GM12878 (cell line): ENCODE results near the gene ETS1. TPM values are rescaled to one million over a fixed set of nuclear protein-coding genes. Genes with fewer than 3 reads are reported as not detected.
A peak's percentile ranks its signal among the peaks of the same experiment; 100 is the strongest.

Experiments
- ATAC-seq: fragments of 200-7000 bp; cut with Tn5 transposase; 3 replicates; pipeline ENCODE4 v1.9.1; 2020; ENCODE audit warnings: mild to moderate bottlenecking, moderate library complexity
- BruUV-seq: library from RNA; stranded (reverse); fragments of 400-500 nt; replicated peaks from 2 replicates; lab custom pipeline; 2021; lab: Mats Ljungman, UMichigan
- CTCF ChIA-PET: fragments of 300-600 bp; sonication (Branson Sonifier 250); formaldehyde crosslinking; extraction: SDS; loops from one replicate; lab custom pipeline; 2021; ENCODE audit warnings: inconsistent platforms; lab: Yijun Ruan, JAX
- POLR2A ChIA-PET: fragments of 350-600 bp; formaldehyde crosslinking; extraction: SDS; loops from one replicate; lab custom pipeline; 2021; ENCODE audit warnings: inconsistent platforms; lab: Charles Lee
- RAD21 ChIA-PET: fragments of 300-600 bp; sonication (Branson Sonifier 250); formaldehyde crosslinking; loops from one replicate; lab custom pipeline; 2023; ENCODE audit warnings: antibody characterized with exemption; ENCODE audit not compliant: unreplicated experiment; lab: Charles Lee
- SMC1A ChIA-PET: fragments of 300-600 bp; sonication (Branson Sonifier 250); formaldehyde crosslinking; loops from one replicate; lab custom pipeline; 2023; ENCODE audit not compliant: unreplicated experiment, uncharacterized antibody; lab: Charles Lee
- DNase-seq: peaks from one replicate; pipeline ENCODE4 v3.0.0-alpha.2; 2011; ENCODE audit warnings: low read depth, low spot score
- FAIRE-seq: peaks from 3 replicates; lab custom pipeline; 2011; peaks lifted over from hg19 to GRCh38; lab: Jason Lieb, UNC
- H2AFZ ChIP-seq: 2 replicates; pipeline ENCODE4 v1.6.0; 2011; ENCODE audit warnings: low read depth, low read length, control low read depth; ENCODE audit not compliant: control insufficient read depth
- H3K27ac ChIP-seq: 2 replicates; pipeline ENCODE4 v1.5.1; 2011; ENCODE audit warnings: control low read depth; ENCODE audit not compliant: control insufficient read depth, insufficient read depth
- H3K27me3 ChIP-seq, 2 experiments: replicated peaks in 1 of 2; 2 replicates each; pipeline versions ENCODE4 v1.6.0 to v1.6.1; 2011; ENCODE audit warnings: low read length in 1 of 2; ENCODE audit not compliant: control insufficient read depth in 2 of 2, insufficient read depth in 2 of 2
- H3K36me3 ChIP-seq, 2 experiments: 2 replicates each; pipeline ENCODE4 v1.5.1; 2011; ENCODE audit warnings: low read length in 1 of 2; ENCODE audit not compliant: control insufficient read depth in 2 of 2, insufficient read depth in 2 of 2
- H3K4me1 ChIP-seq: 2 replicates; pipeline ENCODE4 v1.6.1; 2011; ENCODE audit warnings: mild to moderate bottlenecking, low read length, moderate library complexity, mixed read lengths; ENCODE audit not compliant: control insufficient read depth, insufficient read depth
- H3K4me2 ChIP-seq: 2 replicates; pipeline ENCODE4 v1.6.0; 2011; ENCODE audit warnings: control low read depth; ENCODE audit not compliant: control insufficient read depth, insufficient read depth
- H3K4me3 ChIP-seq: fragments of 200-600 bp; sonication (generic); 2 replicates; pipeline ENCODE4 v1.5.1; 2016
- H3K79me2 ChIP-seq: 2 replicates; pipeline ENCODE4 v1.6.0; 2011; ENCODE audit warnings: low read length; ENCODE audit not compliant: control insufficient read depth, insufficient read depth
- H3K9ac ChIP-seq: 2 replicates; pipeline ENCODE4 v1.8.0; 2011; ENCODE audit warnings: low read length, control low read depth, mixed read lengths; ENCODE audit not compliant: control insufficient read depth, insufficient read depth
- H3K9me3 ChIP-seq: replicated peaks from 3 replicates; pipeline ENCODE4 v1.5.1; 2011; ENCODE audit warnings: mild to moderate bottlenecking, low read length; ENCODE audit not compliant: control insufficient read depth, insufficient read depth
- H4K20me1 ChIP-seq: 2 replicates; pipeline ENCODE4 v1.6.0; 2011; ENCODE audit not compliant: control insufficient read depth, insufficient read depth
- ASH2L ChIP-seq: fragments of 300-600, 200-600 bp; sonication (generic); IDR thresholded peaks from 2 replicates; pipeline ENCODE4 v1.6.1; 2017; ENCODE audit warnings: low read depth, mild to moderate bottlenecking, borderline replicate concordance
- BCLAF1 ChIP-seq: fragments of 450-650 bp; IDR thresholded peaks from 2 replicates; pipeline ENCODE4 v1.6.1; 2017; ENCODE audit warnings: antibody characterized with exemption, mild to moderate bottlenecking, moderate library complexity
- FOS ChIP-seq: IDR thresholded peaks from 3 replicates; pipeline ENCODE4 v1.6.1; 2011; ENCODE audit warnings: borderline replicate concordance; ENCODE audit not compliant: insufficient read length; ENCODE audit errors: extremely low read depth
- LARP7 ChIP-seq: fragments of 450-650 bp; IDR thresholded peaks from 2 replicates; pipeline ENCODE4 v1.6.1; 2017; ENCODE audit warnings: mild to moderate bottlenecking
- MEF2A ChIP-seq: IDR thresholded peaks from 2 replicates; pipeline ENCODE4 v1.6.1; 2011; ENCODE audit warnings: low read depth, mild to moderate bottlenecking, low read length, moderate library complexity; ENCODE audit not compliant: insufficient read depth
- PAX8 ChIP-seq: fragments of 450-650 bp; IDR thresholded peaks from 2 replicates; pipeline ENCODE4 v1.6.1; 2017; ENCODE audit warnings: mild to moderate bottlenecking, moderate library complexity
- RBBP5 ChIP-seq: fragments of 200-600 bp; sonication (generic); conservative IDR thresholded peaks from 2 replicates; pipeline ENCODE4 v1.6.1; 2016
- TBL1XR1 ChIP-seq: IDR thresholded peaks from 2 replicates; pipeline ENCODE4 v1.6.1; 2012; ENCODE audit warnings: low read depth, low read length, improper control_type of control experiment
- WGBS: methylation state at CpG from one replicate; pipeline ENCODE4 v1.1.6; 2016; ENCODE audit warnings: low lambda C conversion rate; ENCODE audit not compliant: insufficient replicate concordance, insufficient coverage; ENCODE audit errors: missing lambda C conversion rate; 5-methylcytosine and 5-hydroxymethylcytosine counted together
- in situ Hi-C: fragments of 300-500 bp; cut with MboI; formaldehyde crosslinking; loops from 9 replicates; pipeline ENCODE4 v1.14.3; 2018; ENCODE audit warnings: mixed read lengths
- intact Hi-C: fragments of 100-400 bp; cut with micrococcal nuclease; formaldehyde crosslinking; loops from one replicate; pipeline ENCODE4 v1.14.2; 2022; ENCODE audit not compliant: unreplicated experiment
- polyA plus RNA-seq, 11 experiments: library from polyadenylated mRNA; depleted of rRNA in 4 of 11; unstranded in 6 of 11; stranded (reverse) in 5 of 11; fragments of >200 nt; fragmentation: Nextera tagmentation in 4 of 11; fragmentation: Illumina TruSeq in 1 of 11; extraction: Ambion mirVana in 4 of 11; extraction: Trizol in 1 of 11; gene quantifications; 1 replicate in 1 of 11; 2 replicates in 10 of 11; pipeline versions ENCODE4 v1.2.1 to v1.2.3, GENCODE V29; 2011 to 2016; ENCODE audit warnings: inconsistent platforms in 2 of 11, missing spikeins in 2 of 11, low read depth in 1 of 11
- total RNA-seq, 4 experiments: library from RNA; depleted of rRNA in 3 of 4; stranded (reverse); fragments of >200 nt in 3 of 4; fragmentation: Illumina TruSeq in 1 of 4; extraction: Trizol in 1 of 4; gene quantifications; 2 replicates each; pipeline versions ENCODE4 v1.2.1 to v1.2.3, GENCODE V29; 2013 to 2021

The ETS1 gene
- total and polyA plus RNA-seq, 10 of the 15 experiments (the other 5 are each of a cell fraction or from before 2014, with no cell fraction given) = 12.5 to 112 (median 55.5) TPM

DNA sequence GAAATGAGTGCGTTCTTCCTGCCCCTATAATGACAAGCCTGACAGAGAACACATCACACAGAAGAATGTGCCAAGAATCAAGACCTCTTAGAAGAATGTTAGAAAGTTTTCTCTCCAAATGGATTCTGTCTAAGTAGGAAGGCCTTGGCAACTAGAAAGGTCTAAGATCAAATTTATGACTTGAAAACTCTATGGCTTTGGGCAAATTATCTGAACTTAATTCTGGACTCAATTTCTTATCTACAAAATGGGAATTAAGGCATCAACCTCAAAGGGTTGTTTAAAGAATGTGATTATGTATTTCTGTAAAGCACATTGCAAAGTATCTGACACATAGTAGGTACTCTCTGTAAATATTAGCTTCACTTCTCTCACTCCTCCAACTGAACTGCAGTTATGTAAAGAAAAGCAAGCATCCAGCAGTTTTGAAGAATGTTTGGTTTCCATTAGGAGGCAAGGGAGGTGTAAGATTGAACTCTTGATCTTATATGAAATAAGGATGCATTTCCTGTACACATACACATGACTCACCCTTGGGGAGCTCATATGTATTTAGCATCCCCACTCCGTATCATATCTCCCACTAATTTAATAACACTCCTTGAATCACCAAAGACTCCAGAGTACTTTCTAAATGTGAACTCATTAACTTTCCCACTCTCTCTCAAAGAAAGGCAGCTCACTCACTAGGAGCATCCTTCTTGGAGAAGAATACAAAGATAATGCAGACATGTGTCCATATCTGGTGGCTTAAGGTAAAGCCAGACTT, 77.6 kb downstream of the ETS1 start:
- RAD21 ChIA-PET = interaction anchor here (2.9 kb wide), 1 partner anchor 9 kb away, joined by 16 read pairs; no protein-coding TSS in a partner anchor
- WGBS = 65% methylated on average over 2 of the region's 2 CpGs
- TF ChIP-seq BCLAF1 (no peak), TBL1XR1 (no peak), MEF2A (no peak), FOS (no peak), RBBP5 (no peak), LARP7 (no peak), PAX8 (no peak), ASH2L (no peak)
- FAIRE-seq (no peak), ATAC-seq (0 out of 3 replicates have a peak, but pooled peaks have one; percentile 11), DNase-seq (no peak)
- H3K9ac ChIP-seq = no peak overlapping the region
- intact Hi-C loops (no loop called here), in situ Hi-C loops (no loop called here)
- H3K79me2 ChIP-seq = peaks cover 98% of the 10 kb centered on the region
- no peaks in the 10 kb centered on the region for H3K9me3 ChIP-seq
- no peaks in the 10 kb centered on the region for H3K27me3 ChIP-seq
- no peaks in the 10 kb centered on the region; the same call in 1 of the 2 replicates for H4K20me1 ChIP-seq
- H3K4me2 ChIP-seq = peak overlapping the region; percentile 41
- H3K4me3 ChIP-seq = no peak overlapping the region; the same call in 1 of the 2 replicates
- peaks cover 31% of the 10 kb centered on the region for H3K4me1 ChIP-seq
- CTCF ChIA-PET = interaction anchor here (0.7 to 4.6 kb wide), 4 partner anchors 9 to 321 kb away, joined by 3 to 24 read pairs (median 8); no protein-coding TSS in a partner anchor
- no TSS peak for BruUV-seq
- POLR2A ChIA-PET = interaction anchor here (0.8 to 1.6 kb wide), 3 partner anchors 9 to 114 kb away, joined by 3 to 9 read pairs (median 3); no protein-coding TSS in a partner anchor
- no peak overlapping the region for H2AFZ ChIP-seq
- peaks cover 9 to 16% of the 10 kb centered on the region in 2 experiments for H3K36me3 ChIP-seq
- no peak overlapping the region for H3K27ac ChIP-seq
- SMC1A ChIA-PET = interaction anchor here (0.9 to 5.4 kb wide), 10 partner anchors 8 to 210 kb away, joined by 3 to 52 read pairs (median 4); no protein-coding TSS in a partner anchor
